Body of pancreas (tissue), 4 donors: Measurements from ENCODE around the gene SOBP. TPM values are rescaled to one million over a fixed set of nuclear protein-coding genes. Genes with fewer than 3 reads are reported as not detected.

ENCODE experiments used
- ATAC-seq: fragments of 150-250 bp; one replicate; pipeline ENCODE4 v1.9.1; 2016
- DNase-seq, 4 donors: peaks; one replicate each; pipeline ENCODE4 v3.0.0-alpha.2; 2019
- H3K27ac ChIP-seq, 4 donors: fragments of 200-600 bp; sonication (generic); 1 replicate in 3 of 4; 2 replicates in 1 of 4; pipeline versions ENCODE4 v1.5.1 to v1.6.1; 2016 to 2019; ENCODE audit warnings: mild to moderate bottlenecking in 1 of 4, mixed read lengths in 1 of 4, moderate library complexity in 1 of 4
- H3K27me3 ChIP-seq, 2 donors: fragments of 200-600 bp; sonication (generic); one replicate each; pipeline ENCODE4 v1.6.0; 2016; ENCODE audit warnings: mild to moderate bottlenecking in 1 of 2
- H3K36me3 ChIP-seq, 2 donors: fragments of 200-600 bp; sonication (generic); replicated peaks in 1 of 2; 2 replicates each; pipeline ENCODE4 v1.5.1; 2016; ENCODE audit warnings: low read depth in 2 of 2; ENCODE audit not compliant: insufficient read depth in 1 of 2
- H3K4me1 ChIP-seq: fragments of 200-600 bp; sonication (generic); one replicate; pipeline ENCODE4 v1.6.0; 2016
- H3K4me3 ChIP-seq, 2 donors: fragments of 200-600 bp; sonication (generic); 1 replicate in 1 of 2; 2 replicates in 1 of 2; pipeline ENCODE4 v1.5.1; 2016 to 2019
- H3K9me3 ChIP-seq, 3 donors: fragments of 200-600 bp; sonication (generic); 1 replicate in 2 of 3; 2 replicates in 1 of 3; pipeline ENCODE4 v1.5.1; 2016
- CTCF ChIP-seq, 7 experiments: fragments of 450-650 bp in 4 of 7; fragments of 200-600 bp in 3 of 7; sonication (generic) in 3 of 7; IDR thresholded peaks; one replicate each; pipeline ENCODE4 v1.5.1; 2016 to 2019; ENCODE audit warnings: antibody characterized with exemption in 7 of 7
- POLR2A ChIP-seq, 3 donors: fragments of 450-650 bp; IDR thresholded peaks; one replicate each; pipeline ENCODE4 v1.6.1; 2016; ENCODE audit warnings: antibody characterized with exemption in 3 of 3, mild to moderate bottlenecking in 2 of 3
- WGBS, 2 donors: methylation state at CpG; one replicate each; pipeline ENCODE4 v1.1.5; 2017; 5-methylcytosine and 5-hydroxymethylcytosine counted together
- intact Hi-C: fragments of 100-400 bp; cut with DNase I; formaldehyde crosslinking; loops from one replicate; pipeline ENCODE4 v1.15.1; 2023
- total RNA-seq, 2 donors: library from RNA; depleted of rRNA; stranded (reverse); fragments of >200 nt; gene quantifications; one replicate each; pipeline ENCODE4 v1.1.0, GENCODE V29; 2016

The SOBP gene
- total RNA-seq, 2 donors from 2014 or later = 0.66 to 3.1 TPM

- no peaks in the 10 kb centered on the region for H3K27me3 ChIP-seq
- H3K4me3 ChIP-seq = no peak overlapping the region
- H3K9me3 ChIP-seq = no peaks in the 10 kb centered on the region
- no peaks in the 10 kb centered on the region for H3K4me1 ChIP-seq
- no peak overlapping the region for H3K27ac ChIP-seq
- ATAC-seq (no peak), DNase-seq (no peak)
- WGBS, 2 donors = 81 to 90% methylated on average over 5 of the region's 5 CpGs
- no peak for TF ChIP-seq POLR2A (IDR thresholded peaks at IDR 0.05)
- no peak for TF ChIP-seq CTCF (IDR thresholded peaks at IDR 0.05)
- intact Hi-C loops = no loop called here
- no peaks in the 10 kb centered on the region for H3K36me3 ChIP-seq
Observed at GRCh38 chr6:107523054-107523791, 33.3 kb downstream of the SOBP start.

- Histone ChIP-seq H3K27ac (no peak overlapping the region), H3K27me3 (no peaks in the 10 kb centered on the region), H3K4me3 (no peak overlapping the region), H3K36me3 (no peaks in the 10 kb centered on the region), H3K4me1 (no peaks in the 10 kb centered on the region), H3K9me3 (no peaks in the 10 kb centered on the region)
- TF ChIP-seq POLR2A (IDR thresholded peaks at IDR 0.05) (no peak), CTCF (IDR thresholded peaks at IDR 0.05) (no peak)
- DNase-seq (no peak), ATAC-seq (no peak)
- WGBS, 2 donors = 83 to 90% methylated on average over 2 of the region's 2 CpGs
- intact Hi-C loops = no loop called here
Observed at GRCh38 chr6:107523794-107524193, 33.9 kb downstream of the SOBP start.

GRCh38 chr6:107524626-107525025, 34.7 kb downstream of the SOBP start:
- no peaks in the 10 kb centered on the region for H3K27me3 ChIP-seq
- TF ChIP-seq CTCF (IDR thresholded peaks at IDR 0.05) (no peak), POLR2A (IDR thresholded peaks at IDR 0.05) (no peak)
- no peak overlapping the region for H3K4me3 ChIP-seq
- no peak for ATAC-seq
- H3K27ac ChIP-seq = no peak overlapping the region
- intact Hi-C loops = no loop called here
- no peaks in the 10 kb centered on the region for H3K4me1 ChIP-seq
- WGBS, 2 donors = 87 to 95% methylated on average over 3 of the region's 3 CpGs
- DNase-seq = no peak
- no peaks in the 10 kb centered on the region for H3K9me3 ChIP-seq
- no peaks in the 10 kb centered on the region for H3K36me3 ChIP-seq

GRCh38 chr6:107531868-107532267, 42.0 kb downstream of the SOBP start:
- no peak for ATAC-seq
- Histone ChIP-seq H3K27ac (no peak overlapping the region), H3K9me3 (no peaks in the 10 kb centered on the region), H3K4me3 (no peak overlapping the region), H3K4me1 (no peaks in the 10 kb centered on the region), H3K27me3 (no peaks in the 10 kb centered on the region), H3K36me3 (no peaks in the 10 kb centered on the region)
- intact Hi-C loops = no loop called here
- DNase-seq = no peak
- WGBS, 2 donors = 66 to 73% methylated on average over 2 of the region's 2 CpGs
- TF ChIP-seq POLR2A (IDR thresholded peaks at IDR 0.05) = no peak
- TF ChIP-seq CTCF (IDR thresholded peaks at IDR 0.05) = no peak

- DNase-seq (peak in 2 of 4 donors; percentile 9 to 12), ATAC-seq (no peak)
- TF ChIP-seq POLR2A (IDR thresholded peaks at IDR 0.05) (no peak), CTCF (IDR thresholded peaks at IDR 0.05) (no peak)
- no peaks in the 10 kb centered on the region for H3K4me1 ChIP-seq
- no peak overlapping the region for H3K27ac ChIP-seq
- H3K9me3 ChIP-seq = no peaks in the 10 kb centered on the region
- intact Hi-C loops = no loop called here
- H3K4me3 ChIP-seq = no peak overlapping the region
- 79 to 85% methylated on average over 6 of the region's 6 CpGs for WGBS, 2 donors
- H3K36me3 ChIP-seq = no peaks in the 10 kb centered on the region
- no peaks in the 10 kb centered on the region for H3K27me3 ChIP-seq
Observed at GRCh38 chr6:107532706-107533105, 42.8 kb downstream of the SOBP start.
